Activated CD4-positive, alpha-beta T cell treated with anti-CD3 and anti-CD28 coated beads, Interleukin-2, amount 10 ng/mL, durations not matched to agents 24 days and 14 days (primary cell): ENCODE data around the gene GALNT2. TPM values are rescaled to one million over a fixed set of nuclear protein-coding genes. Genes with fewer than 3 reads are reported as not detected.

Experiments used
- DNase-seq: peaks from one replicate; pipeline ENCODE4 v3.0.0; 2022
- H3K27ac Mint-ChIP-seq: one replicate; pipeline ENCODE4 v1.8.0; 2022; ENCODE audit warnings: mild to moderate bottlenecking, mixed read lengths
- H3K27me3 Mint-ChIP-seq: one replicate; pipeline ENCODE4 v1.8.0; 2022; ENCODE audit warnings: mixed read lengths
- H3K36me3 Mint-ChIP-seq: one replicate; pipeline ENCODE4 v1.8.0; 2022; ENCODE audit warnings: low read depth, mild to moderate bottlenecking, mixed read lengths
- H3K4me1 Mint-ChIP-seq: one replicate; pipeline ENCODE4 v1.8.0; 2021; ENCODE audit warnings: mixed read lengths
- H3K4me3 Mint-ChIP-seq: one replicate; pipeline ENCODE4 v1.8.0; 2022; ENCODE audit warnings: mild to moderate bottlenecking, moderate library complexity, mixed read lengths
- H3K9me3 Mint-ChIP-seq: one replicate; pipeline ENCODE4 v1.8.0; 2021; ENCODE audit warnings: mixed read lengths
- intact Hi-C: fragments of 100-400 bp; cut with micrococcal nuclease; formaldehyde crosslinking; loops from one replicate; pipeline ENCODE4 v1.15.1; 2023
- total RNA-seq: library from RNA; stranded (reverse); gene quantifications from 2 replicates; pipeline ENCODE4 v1.2.3, GENCODE V29; 2022

GALNT2 gene
- total RNA-seq, 1 donor from 2014 or later: 72.4 TPM

GRCh38 chr1:230098723-230099122 is 31.7 kb downstream of the GALNT2 start:
- no peak for DNase-seq
- Mint-ChIP-seq H3K27ac (no peak overlapping the region), H3K27me3 (no peaks in the 10 kb centered on the region), H3K36me3 (peaks cover 9% of the 10 kb centered on the region), H3K4me3 (no peak overlapping the region), H3K4me1 (peaks cover 32% of the 10 kb centered on the region), H3K9me3 (no peaks in the 10 kb centered on the region)
- intact Hi-C loops: no loop called here

DNA sequence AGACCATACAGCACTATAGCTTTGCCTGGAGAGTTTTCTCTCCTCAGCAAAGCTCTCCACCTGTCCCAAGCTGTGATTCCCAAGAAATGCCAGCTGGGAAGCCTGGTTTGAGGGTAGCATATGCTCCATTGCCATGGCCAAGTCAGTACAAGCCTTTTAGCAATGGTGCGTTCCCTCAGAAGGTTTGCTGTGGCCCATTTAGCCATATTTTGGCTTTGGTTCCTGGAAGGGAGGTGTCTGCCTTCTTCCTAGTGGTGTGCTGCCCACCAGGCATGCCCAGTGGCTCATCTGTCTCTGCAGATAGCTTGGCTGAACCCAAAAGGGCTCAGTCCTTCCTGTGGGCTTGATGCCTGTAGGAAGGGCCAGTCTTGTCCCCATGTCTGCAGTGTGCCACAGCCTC is 32.4 kb downstream of the GALNT2 start:
- H3K9me3 Mint-ChIP-seq: no peaks in the 10 kb centered on the region
- peaks cover 40% of the 10 kb centered on the region for H3K4me1 Mint-ChIP-seq
- H3K27me3 Mint-ChIP-seq: no peaks in the 10 kb centered on the region
- DNase-seq: no peak
- H3K4me3 Mint-ChIP-seq: no peak overlapping the region
- intact Hi-C loops: no loop called here
- no peak overlapping the region for H3K27ac Mint-ChIP-seq
- H3K36me3 Mint-ChIP-seq: peaks cover 9% of the 10 kb centered on the region

- Mint-ChIP-seq H3K9me3 (no peaks in the 10 kb centered on the region), H3K36me3 (peaks cover 11% of the 10 kb centered on the region), H3K27ac (no peak overlapping the region), H3K4me1 (peaks cover 55% of the 10 kb centered on the region), H3K27me3 (no peaks in the 10 kb centered on the region), H3K4me3 (no peak overlapping the region)
- DNase-seq: no peak
- intact Hi-C loops: loop anchor here (5.0 to 10.0 kb wide), 2 partner anchors 174 to 439 kb away; no protein-coding TSS in a partner anchor
Measured at GRCh38 chr1:230100932-230101331, 33.9 kb downstream of the GALNT2 start.

GRCh38 chr1:230101556-230101955 is 34.5 kb downstream of the GALNT2 start:
- H3K4me3 Mint-ChIP-seq: no peak overlapping the region
- H3K9me3 Mint-ChIP-seq: no peaks in the 10 kb centered on the region
- peaks cover 58% of the 10 kb centered on the region for H3K4me1 Mint-ChIP-seq
- no peak overlapping the region for H3K27ac Mint-ChIP-seq
- intact Hi-C loops: loop anchor here (5.0 to 10.0 kb wide), 2 partner anchors 173 to 439 kb away; no protein-coding TSS in a partner anchor
- peaks cover 8% of the 10 kb centered on the region for H3K36me3 Mint-ChIP-seq
- DNase-seq: no peak
- H3K27me3 Mint-ChIP-seq: no peaks in the 10 kb centered on the region

GRCh38 chr1:230102046-230102445 is 35.0 kb downstream of the GALNT2 start:
- H3K36me3 Mint-ChIP-seq: peaks cover 8% of the 10 kb centered on the region
- H3K27ac Mint-ChIP-seq: no peak overlapping the region
- peaks cover under 1% of the 10 kb centered on the region for H3K9me3 Mint-ChIP-seq
- H3K4me1 Mint-ChIP-seq: peaks cover 61% of the 10 kb centered on the region
- no peaks in the 10 kb centered on the region for H3K27me3 Mint-ChIP-seq
- intact Hi-C loops: loop anchor here (5.0 to 10.0 kb wide), 2 partner anchors 173 to 440 kb away; no protein-coding TSS in a partner anchor
- H3K4me3 Mint-ChIP-seq: no peak overlapping the region
- DNase-seq: no peak

GRCh38 chr1:230102472-230102871 is 35.4 kb downstream of the GALNT2 start:
- H3K4me1 Mint-ChIP-seq: peaks cover 65% of the 10 kb centered on the region
- H3K27me3 Mint-ChIP-seq: no peaks in the 10 kb centered on the region
- DNase-seq: no peak
- H3K27ac Mint-ChIP-seq: peak overlapping the region; percentile 37
- peaks cover 3% of the 10 kb centered on the region for H3K9me3 Mint-ChIP-seq
- intact Hi-C loops: loop anchor here (5.0 to 10.0 kb wide), 2 partner anchors 172 to 440 kb away; no protein-coding TSS in a partner anchor
- peak overlapping the region; percentile 12 for H3K4me3 Mint-ChIP-seq
- H3K36me3 Mint-ChIP-seq: peaks cover 10% of the 10 kb centered on the region

DNA sequence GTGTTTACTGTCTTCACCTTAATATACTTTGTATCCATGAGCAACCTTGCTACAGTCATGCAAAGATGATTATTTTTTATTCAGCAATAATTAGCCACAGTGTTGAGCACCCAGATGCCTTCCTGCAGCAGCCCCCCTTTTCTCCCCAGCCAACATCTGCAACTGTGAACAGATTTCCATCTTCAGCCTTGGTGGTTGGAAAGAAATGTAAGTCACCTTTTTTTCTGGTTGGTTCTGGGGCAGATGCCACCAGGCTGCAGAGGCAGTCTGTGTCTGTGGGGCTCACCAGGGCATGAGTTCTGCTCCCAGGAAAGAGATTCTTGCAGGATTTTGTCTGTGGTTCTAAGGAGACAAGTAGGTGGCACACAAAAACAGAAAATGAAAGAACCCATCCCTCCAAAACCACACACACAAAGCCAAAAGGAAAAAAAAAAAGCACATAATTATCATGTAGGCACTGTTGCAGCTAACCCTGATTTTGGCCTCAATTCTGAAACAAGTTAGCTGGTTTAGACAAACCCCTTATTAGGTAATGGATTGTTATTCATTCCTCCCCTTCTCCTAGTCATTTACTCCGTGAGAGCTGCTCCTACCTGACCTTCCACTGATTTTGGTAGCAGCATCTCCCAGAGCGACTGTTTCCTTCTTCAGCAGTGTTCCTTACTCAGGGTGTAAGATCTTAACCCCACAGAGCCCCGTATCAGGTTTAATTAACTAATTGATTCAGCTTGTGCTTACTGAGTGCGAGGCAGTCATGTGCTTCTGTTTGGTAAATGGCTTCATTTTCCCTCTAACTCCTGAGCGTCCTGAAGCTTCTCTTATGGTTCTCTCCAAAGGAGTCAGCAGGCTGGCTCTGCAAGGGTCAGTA is 36.5 kb downstream of the GALNT2 start:
- intact Hi-C loops: loop anchor here (1.0 to 10.0 kb wide), 6 partner anchors 19 to 441 kb away; no protein-coding TSS in a partner anchor
- peaks cover 7% of the 10 kb centered on the region for H3K36me3 Mint-ChIP-seq
- DNase-seq: no peak
- no peaks in the 10 kb centered on the region for H3K27me3 Mint-ChIP-seq
- peaks cover 72% of the 10 kb centered on the region for H3K4me1 Mint-ChIP-seq
- H3K4me3 Mint-ChIP-seq: peak overlapping the region; percentile 77
- peaks cover 3% of the 10 kb centered on the region for H3K9me3 Mint-ChIP-seq
- H3K27ac Mint-ChIP-seq: peak overlapping the region; percentile 88

DNA sequence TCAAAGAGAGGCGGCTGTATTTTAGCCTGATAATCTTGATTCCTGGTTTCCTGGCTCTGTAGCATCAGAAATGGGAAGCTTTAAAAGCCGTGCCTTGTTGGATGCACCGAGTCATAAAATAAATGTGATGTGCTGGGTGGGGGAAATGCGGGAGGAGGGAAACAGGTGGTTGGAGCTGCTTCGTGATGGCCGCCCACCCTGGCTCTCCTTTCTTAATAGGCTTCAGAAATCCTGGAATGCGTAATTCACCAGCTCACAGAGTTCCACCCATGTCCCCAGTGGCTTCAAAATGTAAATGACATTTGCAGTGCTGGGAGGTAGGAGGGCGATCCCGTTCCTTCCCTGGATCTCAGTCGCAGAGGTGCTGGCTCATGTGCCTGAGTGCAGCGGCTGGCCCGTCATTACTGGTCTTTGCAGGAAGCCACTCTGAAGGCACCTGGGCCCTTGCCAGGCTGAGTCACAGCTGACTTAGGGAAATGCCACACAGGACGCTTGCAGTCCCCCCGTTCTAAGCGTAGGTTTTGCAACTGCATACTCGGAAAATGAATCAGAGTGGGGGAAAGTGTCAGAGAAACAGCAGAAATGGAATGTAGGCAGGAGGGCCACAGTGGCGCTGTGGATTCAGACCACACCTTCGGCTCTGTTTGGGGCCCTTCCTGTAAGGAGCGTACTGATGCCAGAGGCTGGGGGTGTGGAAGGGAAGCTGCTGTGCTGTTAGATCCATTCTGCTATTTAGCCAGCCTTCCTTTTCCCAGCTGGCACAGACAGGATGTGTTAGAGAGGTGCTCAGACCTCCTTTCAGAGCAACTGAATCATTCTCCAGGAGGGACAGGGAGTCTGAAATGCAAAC is 37.6 kb downstream of the GALNT2 start:
- Mint-ChIP-seq H3K27ac (peak overlapping the region; percentile 88), H3K27me3 (no peaks in the 10 kb centered on the region), H3K9me3 (peaks cover 3% of the 10 kb centered on the region), H3K4me1 (peaks cover 81% of the 10 kb centered on the region), H3K4me3 (peak overlapping the region; percentile 77), H3K36me3 (peaks cover 9% of the 10 kb centered on the region)
- peak; percentile 84 for DNase-seq
- intact Hi-C loops: loop anchor here (1.0 to 10.0 kb wide), 7 partner anchors 19 to 442 kb away; no protein-coding TSS in a partner anchor

GRCh38 chr1:230105245-230105753 is 38.3 kb downstream of the GALNT2 start:
- Mint-ChIP-seq H3K4me1 (peaks cover 88% of the 10 kb centered on the region), H3K27me3 (no peaks in the 10 kb centered on the region), H3K4me3 (peak overlapping the region; percentile 77), H3K9me3 (peaks cover 3% of the 10 kb centered on the region), H3K27ac (peak overlapping the region; percentile 88), H3K36me3 (peaks cover 9% of the 10 kb centered on the region)
- DNase-seq: no peak
- intact Hi-C loops: loop anchor here (1.0 to 10.0 kb wide), 3 partner anchors 18 to 202 kb away; no protein-coding TSS in a partner anchor

DNA sequence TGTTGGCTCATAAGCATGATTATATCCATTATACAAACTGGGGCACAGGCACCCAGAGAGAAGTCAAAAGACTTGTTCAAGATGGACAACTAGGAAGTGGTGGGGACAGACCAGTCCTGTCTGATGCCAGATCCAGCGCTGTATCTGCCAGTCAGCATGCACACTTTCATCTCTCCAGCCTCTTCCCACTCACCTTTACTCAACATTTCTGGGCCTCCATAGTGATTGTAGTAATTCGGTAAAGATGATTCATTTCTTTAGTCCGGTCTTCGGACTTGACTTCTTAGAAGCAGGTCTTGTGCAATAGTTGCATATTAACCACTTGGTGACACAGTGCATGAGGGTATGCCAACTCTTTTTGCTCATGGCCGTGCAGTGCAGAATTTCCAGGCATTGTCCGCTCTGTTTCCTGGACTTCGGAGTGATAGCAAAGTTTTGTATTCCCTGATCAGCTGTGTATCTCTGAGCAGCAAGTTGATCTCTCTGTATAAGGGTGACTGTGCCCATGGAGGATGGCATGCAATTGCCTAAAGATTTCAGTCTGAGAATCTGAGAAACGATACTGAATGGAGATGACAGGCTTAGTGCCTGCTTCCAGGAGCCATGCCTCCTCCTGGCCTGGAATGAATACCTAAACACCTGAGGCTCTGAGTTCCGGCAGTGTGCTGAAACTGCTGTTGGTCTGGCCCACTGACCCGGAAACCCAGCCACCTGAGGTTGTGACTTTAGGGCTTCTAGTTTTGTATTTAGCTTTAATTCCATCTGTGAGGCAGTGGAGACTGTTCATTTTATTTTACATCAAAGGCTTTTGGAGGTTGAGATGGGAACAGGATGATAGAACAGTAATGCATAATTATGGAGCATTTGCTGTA is 39.0 kb downstream of the GALNT2 start:
- peak overlapping the region; percentile 88 for H3K27ac Mint-ChIP-seq
- H3K4me3 Mint-ChIP-seq: peak overlapping the region; percentile 77
- peaks cover 94% of the 10 kb centered on the region for H3K4me1 Mint-ChIP-seq
- no peak for DNase-seq
- no peaks in the 10 kb centered on the region for H3K27me3 Mint-ChIP-seq
- intact Hi-C loops: loop anchor here (1.0 to 10.0 kb wide), 3 partner anchors 17 to 201 kb away; no protein-coding TSS in a partner anchor
- peaks cover 9% of the 10 kb centered on the region for H3K36me3 Mint-ChIP-seq
- peaks cover 3% of the 10 kb centered on the region for H3K9me3 Mint-ChIP-seq

- Mint-ChIP-seq H3K9me3 (peaks cover 3% of the 10 kb centered on the region), H3K4me1 (peaks cover 89% of the 10 kb centered on the region), H3K4me3 (no peak overlapping the region), H3K27ac (peak overlapping the region; percentile 34), H3K27me3 (no peaks in the 10 kb centered on the region), H3K36me3 (peaks cover 11% of the 10 kb centered on the region)
- DNase-seq: no peak
- intact Hi-C loops: loop anchor here (10.0 kb wide), 1 partner anchor 167 kb away; no protein-coding TSS in a partner anchor
Measured at GRCh38 chr1:230107941-230108340, 40.9 kb downstream of the GALNT2 start.

DNA sequence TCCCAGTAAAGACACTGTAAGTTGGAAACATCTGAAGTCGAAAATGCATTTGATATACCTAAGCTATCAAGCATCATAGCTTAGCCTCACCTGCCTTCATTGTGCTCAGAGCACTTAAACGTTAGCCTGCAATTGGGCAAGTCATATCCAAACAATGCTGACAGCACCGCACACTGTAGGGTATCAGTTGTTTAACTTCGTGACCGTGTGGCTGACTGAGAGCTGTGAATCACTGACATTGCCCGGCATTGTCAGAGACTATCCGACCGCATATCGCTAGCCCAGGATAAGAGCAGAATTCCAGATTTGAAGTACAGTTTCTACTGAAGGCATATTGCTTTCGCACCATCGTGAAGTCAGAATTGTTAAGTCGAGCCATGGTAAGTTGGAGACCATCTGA is 41.5 kb downstream of the GALNT2 start:
- Mint-ChIP-seq H3K36me3 (peaks cover 16% of the 10 kb centered on the region), H3K27me3 (no peaks in the 10 kb centered on the region), H3K27ac (peak overlapping the region; percentile 93), H3K4me3 (peak overlapping the region; percentile 50), H3K4me1 (peaks cover 89% of the 10 kb centered on the region), H3K9me3 (peaks cover 3% of the 10 kb centered on the region)
- intact Hi-C loops: loop anchor here (10.0 kb wide), 1 partner anchor 166 kb away; no protein-coding TSS in a partner anchor
- no peak for DNase-seq
